ENCODE measurements around the gene SLC6A20.

The SLC6A20 gene

DNA sequence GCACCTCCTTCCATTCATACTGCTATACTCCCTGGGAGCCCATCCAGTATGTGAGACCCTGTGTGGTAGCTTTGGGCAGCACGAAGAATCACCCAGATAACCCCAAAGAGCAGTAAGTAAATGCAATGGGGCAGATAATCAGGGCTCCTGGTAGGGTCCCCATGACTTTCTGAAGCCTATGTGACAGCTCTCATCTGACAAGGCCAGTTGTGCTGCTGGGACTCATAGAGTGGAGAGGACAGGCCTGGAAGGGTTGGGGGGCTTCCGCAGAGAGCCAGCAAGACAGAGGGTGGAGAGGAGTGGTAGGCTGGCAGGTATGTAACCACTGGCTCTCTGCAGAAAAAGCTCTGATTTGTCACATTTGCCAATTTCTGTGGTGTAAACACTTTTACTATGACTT is 3.2 kb upstream of the SLC6A20 start:
- Histone ChIP-seq H3K27me3 (ENCODE audit: low read depth, low read length) (peaks cover 19% of the 10 kb centered on the region), H3K27ac (ENCODE audit: low read length) (no peak overlapping the region), H3K36me3 (ENCODE audit: control insufficient read depth in 1 of 2, insufficient read depth in 2 of 2, low read length in 2 of 2) (no peaks in the 10 kb centered on the region), H3K9me3 (ENCODE audit: control insufficient read depth in 1 of 2, low read length in 2 of 2) (no peaks in the 10 kb centered on the region), H3K4me1 (ENCODE audit: control insufficient read depth in 1 of 2, insufficient read depth in 2 of 2, low read length in 2 of 2) (peaks cover 0 to 15% of the 10 kb centered on the region in 2 donors), H3K4me3 (ENCODE audit: low read depth in 1 of 2, low read length in 2 of 2) (no peak overlapping the region)

DNA sequence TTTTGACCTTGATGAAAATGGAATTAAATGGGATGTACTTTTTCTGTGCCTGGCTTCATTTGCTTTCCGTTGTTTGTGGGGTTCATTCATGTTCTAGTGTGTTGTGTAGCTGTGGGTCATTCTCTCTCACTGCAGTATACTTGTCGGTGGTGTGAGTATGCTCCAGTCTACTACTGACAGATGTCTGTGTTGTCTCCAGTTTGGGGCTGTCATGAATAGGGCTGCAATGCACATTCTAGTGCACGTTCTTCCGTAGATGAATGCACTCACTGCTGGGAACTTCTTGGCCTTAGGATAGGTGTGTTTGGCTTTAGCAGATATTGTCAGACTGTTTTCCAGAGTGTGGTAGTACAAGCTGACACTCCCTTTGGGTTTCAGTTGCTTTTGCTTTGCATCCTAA is 1.7 kb upstream of the SLC6A20 start:
- peaks cover 0 to 15% of the 10 kb centered on the region in 2 donors for H3K4me1 ChIP-seq (ENCODE audit: control insufficient read depth in 1 of 2, insufficient read depth in 2 of 2, low read length in 2 of 2)
- H3K36me3 ChIP-seq (ENCODE audit: control insufficient read depth in 1 of 2, insufficient read depth in 2 of 2, low read length in 2 of 2), result no peaks in the 10 kb centered on the region
- H3K27me3 ChIP-seq (ENCODE audit: low read depth, low read length), result peaks cover 23% of the 10 kb centered on the region
- H3K27ac ChIP-seq (ENCODE audit: low read length), result no peak overlapping the region
- no peak overlapping the region for H3K4me3 ChIP-seq (ENCODE audit: low read depth in 1 of 2, low read length in 2 of 2)
- H3K9me3 ChIP-seq (ENCODE audit: control insufficient read depth in 1 of 2, low read length in 2 of 2), result no peaks in the 10 kb centered on the region

DNA sequence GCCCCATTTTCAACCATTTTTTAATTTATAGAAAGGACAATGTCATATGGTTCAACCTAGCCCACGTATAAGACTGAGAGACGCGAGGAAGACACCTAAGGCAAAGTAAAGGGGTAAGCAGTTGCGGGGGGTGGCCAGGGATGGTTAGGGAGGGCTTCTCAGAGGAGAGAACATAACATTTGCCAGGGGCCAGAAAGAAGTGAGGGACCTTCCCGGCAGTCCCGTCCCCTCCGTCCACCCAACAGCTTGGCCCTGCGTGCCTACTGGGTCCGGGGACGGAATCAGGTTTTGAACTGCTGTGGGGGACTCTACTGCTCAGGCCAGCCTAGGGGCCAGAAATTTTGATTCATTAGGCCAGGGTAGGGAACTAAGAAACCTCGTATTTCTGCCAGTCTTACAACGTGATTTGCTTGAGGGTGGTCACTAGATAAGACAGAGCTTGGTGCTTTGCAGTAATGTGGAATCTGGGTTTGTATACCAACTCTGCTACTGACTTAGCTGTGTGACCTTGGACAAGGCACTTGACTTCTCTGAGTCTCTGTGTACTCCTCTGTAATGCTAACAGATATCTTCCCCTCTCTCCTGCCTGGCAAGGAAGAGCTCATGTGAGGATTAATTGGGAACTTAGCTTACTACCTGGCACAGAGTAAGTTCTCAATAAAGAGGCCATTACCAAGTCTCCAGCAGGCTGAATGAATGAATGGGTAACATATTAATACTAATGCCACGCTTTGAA is 734 bp upstream of the SLC6A20 start:
- Histone ChIP-seq H3K36me3 (ENCODE audit: control insufficient read depth in 1 of 2, insufficient read depth in 2 of 2, low read length in 2 of 2) (no peaks in the 10 kb centered on the region), H3K4me3 (ENCODE audit: low read depth in 1 of 2, low read length in 2 of 2) (peak overlapping the region; percentile 61 to 67), H3K4me1 (ENCODE audit: control insufficient read depth in 1 of 2, insufficient read depth in 2 of 2, low read length in 2 of 2) (peaks cover 0 to 15% of the 10 kb centered on the region in 2 donors), H3K27me3 (ENCODE audit: low read depth, low read length) (peaks cover 23% of the 10 kb centered on the region), H3K9me3 (ENCODE audit: control insufficient read depth in 1 of 2, low read length in 2 of 2) (no peaks in the 10 kb centered on the region), H3K27ac (ENCODE audit: low read length) (no peak overlapping the region)

DNA sequence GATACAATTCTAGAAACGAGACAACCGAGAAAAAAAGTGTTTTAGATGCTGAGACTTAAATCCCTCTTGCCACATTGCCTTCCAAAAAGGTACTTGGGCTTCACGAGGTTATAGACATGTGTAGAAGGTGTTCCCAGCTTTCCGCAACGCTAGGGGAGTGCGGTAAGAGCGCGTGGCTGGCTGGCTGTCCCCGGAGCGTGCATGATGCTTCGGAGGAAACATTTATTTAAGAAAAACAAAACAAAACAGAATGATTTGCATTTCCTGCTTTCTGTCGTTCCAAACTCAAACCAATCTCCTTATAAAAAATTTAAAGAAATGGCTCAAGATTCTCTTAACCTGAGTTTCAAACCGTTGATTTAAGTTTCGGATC is 841 bp downstream of the SLC6A20 start:
- no peaks in the 10 kb centered on the region for H3K9me3 ChIP-seq (ENCODE audit: control insufficient read depth in 1 of 2, low read length in 2 of 2)
- peaks cover 0 to 15% of the 10 kb centered on the region in 2 donors for H3K4me1 ChIP-seq (ENCODE audit: control insufficient read depth in 1 of 2, insufficient read depth in 2 of 2, low read length in 2 of 2)
- peaks cover 23% of the 10 kb centered on the region for H3K27me3 ChIP-seq (ENCODE audit: low read depth, low read length)
- H3K27ac ChIP-seq (ENCODE audit: low read length), result no peak overlapping the region
- H3K4me3 ChIP-seq (ENCODE audit: low read depth in 1 of 2, low read length in 2 of 2), result peak overlapping the region; percentile 61 to 67
- no peaks in the 10 kb centered on the region for H3K36me3 ChIP-seq (ENCODE audit: control insufficient read depth in 1 of 2, insufficient read depth in 2 of 2, low read length in 2 of 2)

DNA sequence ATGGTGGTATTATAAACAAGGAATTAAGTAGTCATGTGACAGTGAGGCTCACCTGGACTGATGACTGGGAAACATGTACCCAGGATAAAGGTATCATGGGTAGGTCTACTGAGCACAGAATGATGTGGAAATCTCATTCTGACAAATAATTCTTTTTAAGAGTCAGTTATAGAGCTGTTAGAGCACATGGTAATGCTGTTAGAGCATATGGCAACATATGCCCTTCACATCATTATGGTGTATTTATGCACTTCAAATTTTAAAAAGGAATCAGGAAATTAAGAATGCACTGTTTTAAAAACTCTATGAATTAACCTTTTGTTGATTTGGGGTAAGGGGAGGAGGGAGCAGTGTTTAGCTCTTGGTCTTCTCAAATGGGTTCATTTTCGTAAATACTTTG is 1.7 kb downstream of the SLC6A20 start:
- peaks cover 23% of the 10 kb centered on the region for H3K27me3 ChIP-seq (ENCODE audit: low read depth, low read length)
- H3K4me1 ChIP-seq (ENCODE audit: control insufficient read depth in 1 of 2, insufficient read depth in 2 of 2, low read length in 2 of 2), result peaks cover 0 to 15% of the 10 kb centered on the region in 2 donors
- H3K36me3 ChIP-seq (ENCODE audit: control insufficient read depth in 1 of 2, insufficient read depth in 2 of 2, low read length in 2 of 2), result no peaks in the 10 kb centered on the region
- no peak overlapping the region for H3K27ac ChIP-seq (ENCODE audit: low read length)
- H3K4me3 ChIP-seq (ENCODE audit: low read depth in 1 of 2, low read length in 2 of 2), result no peak overlapping the region
- peaks cover 0 to 5% of the 10 kb centered on the region in 2 donors for H3K9me3 ChIP-seq (ENCODE audit: control insufficient read depth in 1 of 2, low read length in 2 of 2)

DNA sequence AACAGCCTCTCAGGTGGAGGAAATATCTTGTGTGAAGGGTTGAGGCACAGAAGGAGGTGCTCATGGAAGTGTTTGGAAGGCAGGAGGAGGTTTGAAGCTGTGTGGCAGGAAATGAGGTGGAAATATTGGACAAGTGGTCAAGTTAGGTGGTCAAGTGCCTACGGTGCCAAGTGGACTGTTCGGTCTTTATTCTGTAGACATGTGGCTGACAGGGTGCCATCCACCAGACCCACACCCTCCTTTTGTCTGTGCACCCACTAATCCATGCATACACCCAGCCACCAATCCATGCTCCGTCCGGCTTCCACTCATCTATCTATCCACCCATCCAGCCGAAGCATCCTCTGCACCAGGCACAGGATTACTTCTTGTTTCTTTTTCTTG is 2.2 kb downstream of the SLC6A20 start:
- H3K27ac ChIP-seq (ENCODE audit: low read length), result no peak overlapping the region
- H3K27me3 ChIP-seq (ENCODE audit: low read depth, low read length), result peaks cover 23% of the 10 kb centered on the region
- no peak overlapping the region for H3K4me3 ChIP-seq (ENCODE audit: low read depth in 1 of 2, low read length in 2 of 2)
- H3K36me3 ChIP-seq (ENCODE audit: control insufficient read depth in 1 of 2, insufficient read depth in 2 of 2, low read length in 2 of 2), result no peaks in the 10 kb centered on the region
- peaks cover 0 to 5% of the 10 kb centered on the region in 2 donors for H3K9me3 ChIP-seq (ENCODE audit: control insufficient read depth in 1 of 2, low read length in 2 of 2)
- H3K4me1 ChIP-seq (ENCODE audit: control insufficient read depth in 1 of 2, insufficient read depth in 2 of 2, low read length in 2 of 2), result peaks cover 0 to 15% of the 10 kb centered on the region in 2 donors

DNA sequence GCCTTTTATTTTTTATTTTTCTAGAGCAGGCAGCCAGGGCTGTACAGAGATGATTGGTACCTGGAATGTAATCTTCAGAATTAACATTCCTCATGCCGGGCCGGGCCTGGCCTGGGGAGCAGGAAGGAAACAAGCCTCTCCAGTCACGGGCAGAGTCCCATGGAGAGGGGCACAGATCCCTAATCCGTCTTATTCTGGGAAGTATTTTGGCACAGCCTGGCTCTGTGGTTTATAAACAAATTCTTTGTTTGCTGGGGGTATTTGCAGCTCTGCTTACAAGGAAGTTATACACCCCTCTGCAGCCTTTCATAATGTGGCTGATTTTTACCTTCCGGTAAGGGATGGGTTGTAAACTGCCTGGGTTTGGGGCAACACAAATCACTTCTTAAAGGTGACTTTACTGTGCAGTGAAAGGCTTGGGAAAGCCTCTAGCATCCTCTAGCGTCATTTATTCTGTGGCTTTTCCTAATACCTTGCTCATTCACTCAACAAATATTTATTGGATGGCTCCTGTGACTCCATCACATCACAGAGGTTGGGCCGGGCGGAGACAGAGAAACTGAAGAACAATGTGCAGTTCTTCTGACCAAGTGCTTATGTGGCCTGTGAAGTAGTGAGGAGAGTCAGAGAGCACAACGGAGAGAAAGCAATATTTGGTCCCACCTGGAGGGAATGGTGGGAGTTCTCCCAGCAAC is 2.7 kb downstream of the SLC6A20 start:
- Histone ChIP-seq H3K4me1 (ENCODE audit: control insufficient read depth in 1 of 2, insufficient read depth in 2 of 2, low read length in 2 of 2) (peaks cover 0 to 15% of the 10 kb centered on the region in 2 donors), H3K27ac (ENCODE audit: low read length) (no peak overlapping the region), H3K9me3 (ENCODE audit: control insufficient read depth in 1 of 2, low read length in 2 of 2) (peaks cover 0 to 5% of the 10 kb centered on the region in 2 donors), H3K4me3 (ENCODE audit: low read depth in 1 of 2, low read length in 2 of 2) (no peak overlapping the region), H3K27me3 (ENCODE audit: low read depth, low read length) (peaks cover 23% of the 10 kb centered on the region), H3K36me3 (ENCODE audit: control insufficient read depth in 1 of 2, insufficient read depth in 2 of 2, low read length in 2 of 2) (no peaks in the 10 kb centered on the region)

DNA sequence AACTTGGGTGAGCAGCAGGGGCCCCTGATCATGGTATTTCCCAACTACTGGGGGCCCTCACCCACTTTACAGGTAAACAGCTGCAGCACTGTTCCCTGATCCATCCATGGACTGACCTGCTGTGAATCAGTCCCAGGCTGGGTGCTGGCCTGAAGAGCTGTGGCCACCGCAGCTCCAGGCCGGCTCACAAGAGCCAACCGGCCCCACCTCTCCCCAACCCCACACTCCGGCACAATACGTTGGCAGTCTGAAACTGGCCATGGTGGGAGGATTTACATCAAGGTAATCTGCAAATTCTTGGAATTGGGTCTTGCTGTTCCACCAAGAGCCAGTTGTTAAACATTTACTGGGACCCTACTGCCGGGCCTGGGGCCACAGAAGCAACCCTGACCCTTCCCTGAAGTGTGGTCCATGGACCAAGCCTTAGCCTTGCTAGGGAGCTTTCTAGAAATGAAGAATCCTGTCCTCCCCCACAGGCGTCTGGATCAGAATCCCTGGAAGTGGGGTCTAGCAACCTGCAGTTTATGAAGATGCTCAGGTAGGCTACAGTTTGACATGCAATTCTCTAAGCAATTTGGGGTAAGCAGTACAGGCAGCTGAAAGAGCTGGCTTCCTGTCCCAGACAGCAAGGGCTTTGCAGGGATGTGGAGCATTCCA is 3.7 kb downstream of the SLC6A20 start:
- H3K9me3 ChIP-seq (ENCODE audit: control insufficient read depth in 1 of 2, low read length in 2 of 2), result peaks cover 0 to 5% of the 10 kb centered on the region in 2 donors
- H3K4me3 ChIP-seq (ENCODE audit: low read depth in 1 of 2, low read length in 2 of 2), result no peak overlapping the region
- H3K27ac ChIP-seq (ENCODE audit: low read length), result no peak overlapping the region
- H3K4me1 ChIP-seq (ENCODE audit: control insufficient read depth in 1 of 2, insufficient read depth in 2 of 2, low read length in 2 of 2), result peaks cover 0 to 15% of the 10 kb centered on the region in 2 donors
- H3K27me3 ChIP-seq (ENCODE audit: low read depth, low read length), result peaks cover 23% of the 10 kb centered on the region
- no peaks in the 10 kb centered on the region for H3K36me3 ChIP-seq (ENCODE audit: control insufficient read depth in 1 of 2, insufficient read depth in 2 of 2, low read length in 2 of 2)

DNA sequence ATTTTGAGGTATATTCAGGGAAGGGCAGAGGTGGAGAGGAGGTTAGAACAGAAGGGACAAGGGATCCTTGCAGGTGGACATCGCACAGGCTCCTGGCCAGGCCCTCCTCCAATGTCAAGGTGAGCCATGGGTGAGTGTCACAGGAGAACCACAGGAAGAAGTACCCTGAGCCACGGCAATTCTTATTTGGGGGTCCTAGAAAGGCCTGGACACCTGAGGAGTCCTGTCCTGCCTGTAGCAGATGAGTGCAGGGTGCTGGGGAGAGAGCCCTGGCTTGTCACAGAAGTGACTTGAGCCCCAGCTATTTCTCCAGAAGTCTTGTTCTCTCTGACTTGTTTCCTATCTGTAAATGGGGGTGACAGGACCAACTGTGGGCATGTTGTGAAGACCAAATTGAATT is 4.3 kb downstream of the SLC6A20 start:
- Histone ChIP-seq H3K36me3 (ENCODE audit: control insufficient read depth in 1 of 2, insufficient read depth in 2 of 2, low read length in 2 of 2) (no peaks in the 10 kb centered on the region), H3K4me3 (ENCODE audit: low read depth in 1 of 2, low read length in 2 of 2) (no peak overlapping the region), H3K27me3 (ENCODE audit: low read depth, low read length) (peaks cover 20% of the 10 kb centered on the region), H3K4me1 (ENCODE audit: control insufficient read depth in 1 of 2, insufficient read depth in 2 of 2, low read length in 2 of 2) (peaks cover 0 to 15% of the 10 kb centered on the region in 2 donors), H3K27ac (ENCODE audit: low read length) (no peak overlapping the region), H3K9me3 (ENCODE audit: control insufficient read depth in 1 of 2, low read length in 2 of 2) (peaks cover 0 to 5% of the 10 kb centered on the region in 2 donors)

DNA sequence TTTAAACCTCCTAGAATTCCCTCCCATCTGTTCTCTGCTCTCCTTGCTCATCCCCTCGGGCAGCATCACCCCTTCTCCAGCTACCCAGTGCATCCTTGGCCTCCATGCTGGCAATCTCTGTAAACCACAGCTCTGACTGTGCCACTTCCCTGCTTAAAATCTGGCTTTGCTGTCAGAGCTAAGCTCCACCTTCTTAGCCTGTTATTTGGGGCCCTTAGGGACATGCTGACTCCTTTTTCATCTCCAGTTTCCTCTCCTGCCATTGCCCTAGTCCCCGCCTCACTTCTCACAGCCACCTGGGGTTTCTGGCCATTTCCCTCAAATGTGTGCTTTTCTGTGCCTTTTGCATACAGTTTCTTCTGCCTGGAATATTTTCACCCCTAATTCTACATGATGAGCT is 5.7 kb downstream of the SLC6A20 start:
- peaks cover 0 to 5% of the 10 kb centered on the region in 2 donors for H3K9me3 ChIP-seq (ENCODE audit: control insufficient read depth in 1 of 2, low read length in 2 of 2)

DNA sequence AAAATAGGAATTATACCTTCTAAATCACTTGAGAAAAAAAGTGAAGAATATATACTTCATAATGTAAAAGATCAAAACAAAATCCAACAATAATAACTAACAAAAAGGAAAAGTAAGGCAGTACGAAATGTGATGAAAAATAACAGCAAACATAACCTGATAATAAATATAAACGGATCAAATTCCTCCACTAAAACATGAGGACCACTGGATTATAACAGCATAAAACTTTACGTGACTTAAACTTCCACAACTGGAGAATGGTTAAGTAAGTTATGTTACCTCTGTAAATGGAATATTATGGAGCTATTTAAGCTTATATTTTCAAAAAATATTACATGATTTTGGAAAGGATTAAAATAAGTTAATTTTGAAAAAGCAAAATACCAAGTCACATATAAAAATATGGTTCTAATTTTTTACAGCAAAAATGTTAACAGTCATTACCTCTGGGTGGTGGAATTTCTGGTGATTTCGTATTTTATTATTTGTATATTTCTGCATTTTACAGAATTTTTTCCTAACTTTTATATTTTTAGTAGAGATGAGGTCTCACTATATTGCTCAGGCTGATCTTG is 7.0 kb downstream of the SLC6A20 start:
- Histone ChIP-seq H3K9me3 (ENCODE audit: control insufficient read depth in 1 of 2, low read length in 2 of 2) (peaks cover 0 to 5% of the 10 kb centered on the region in 2 donors), H3K4me3 (ENCODE audit: low read depth in 1 of 2, low read length in 2 of 2) (no peak overlapping the region), H3K36me3 (ENCODE audit: control insufficient read depth in 1 of 2, insufficient read depth in 2 of 2, low read length in 2 of 2) (no peaks in the 10 kb centered on the region), H3K27ac (ENCODE audit: low read length) (no peak overlapping the region), H3K4me1 (ENCODE audit: control insufficient read depth in 1 of 2, insufficient read depth in 2 of 2, low read length in 2 of 2) (no peaks in the 10 kb centered on the region), H3K27me3 (ENCODE audit: low read depth, low read length) (peaks cover 1% of the 10 kb centered on the region)

More for the DNA sequence above, 5.7 kb downstream of the SLC6A20 start:
- peaks cover 8% of the 10 kb centered on the region for H3K27me3 ChIP-seq (ENCODE audit: low read depth, low read length)
- H3K27ac ChIP-seq (ENCODE audit: low read length), result no peak overlapping the region
- H3K4me1 ChIP-seq (ENCODE audit: control insufficient read depth in 1 of 2, insufficient read depth in 2 of 2, low read length in 2 of 2), result peaks cover 0 to 2% of the 10 kb centered on the region in 2 donors
- H3K4me3 ChIP-seq (ENCODE audit: low read depth in 1 of 2, low read length in 2 of 2), result no peak overlapping the region
- H3K36me3 ChIP-seq (ENCODE audit: control insufficient read depth in 1 of 2, insufficient read depth in 2 of 2, low read length in 2 of 2), result no peaks in the 10 kb centered on the region
